HG02610 (cell line): ENCODE measurements around the gene PDE6C.

ENCODE experiments used
- ATAC-seq: cut with Tn5 transposase; IDR thresholded peaks from one replicate; pipeline ENCODE4 v1.9.1; 2021; ENCODE audit warnings: mild to moderate bottlenecking, moderate library complexity; ENCODE audit not compliant: unreplicated experiment

PDE6C gene

DNA sequence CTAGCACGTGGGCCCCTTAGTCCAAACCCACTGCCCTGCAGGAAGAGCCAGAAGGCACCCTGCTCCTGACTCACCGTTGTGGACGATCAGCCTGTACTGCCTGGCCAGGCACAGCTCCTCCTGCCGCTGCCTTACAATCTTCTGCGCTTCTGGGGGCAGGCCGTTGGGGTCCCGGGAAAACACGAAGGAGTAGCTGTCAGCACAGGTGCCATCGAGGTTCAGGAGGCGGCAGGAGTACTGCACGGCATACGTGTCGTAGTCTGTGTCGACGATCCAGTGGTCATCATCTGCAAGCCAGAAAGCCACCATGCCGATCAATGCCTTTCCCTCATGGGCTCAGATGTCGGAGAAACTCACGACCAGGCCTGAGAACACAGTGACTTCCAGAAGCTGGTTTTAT is 18.6 kb upstream of the PDE6C start:
- no peak for ATAC-seq

DNA sequence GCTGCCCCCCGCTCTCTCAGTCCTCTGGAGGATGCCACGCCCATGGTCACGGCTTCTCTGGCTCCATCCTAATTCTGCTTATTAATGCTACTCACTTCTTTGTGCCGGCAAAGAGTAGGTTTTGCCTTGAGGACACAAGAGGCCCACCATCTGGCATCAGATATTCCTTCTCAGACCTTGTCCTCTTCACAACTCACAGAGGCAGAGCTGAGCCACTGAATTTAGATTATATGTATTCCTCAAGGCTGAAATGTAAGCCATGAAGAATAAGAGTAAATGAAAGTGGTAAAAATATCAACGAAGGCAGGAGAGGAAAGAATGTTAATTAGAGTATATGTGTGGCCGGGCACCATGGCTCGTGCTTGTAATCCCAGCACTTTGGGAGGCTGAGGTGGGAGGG is 17.8 kb upstream of the PDE6C start:
- ATAC-seq = no peak

DNA sequence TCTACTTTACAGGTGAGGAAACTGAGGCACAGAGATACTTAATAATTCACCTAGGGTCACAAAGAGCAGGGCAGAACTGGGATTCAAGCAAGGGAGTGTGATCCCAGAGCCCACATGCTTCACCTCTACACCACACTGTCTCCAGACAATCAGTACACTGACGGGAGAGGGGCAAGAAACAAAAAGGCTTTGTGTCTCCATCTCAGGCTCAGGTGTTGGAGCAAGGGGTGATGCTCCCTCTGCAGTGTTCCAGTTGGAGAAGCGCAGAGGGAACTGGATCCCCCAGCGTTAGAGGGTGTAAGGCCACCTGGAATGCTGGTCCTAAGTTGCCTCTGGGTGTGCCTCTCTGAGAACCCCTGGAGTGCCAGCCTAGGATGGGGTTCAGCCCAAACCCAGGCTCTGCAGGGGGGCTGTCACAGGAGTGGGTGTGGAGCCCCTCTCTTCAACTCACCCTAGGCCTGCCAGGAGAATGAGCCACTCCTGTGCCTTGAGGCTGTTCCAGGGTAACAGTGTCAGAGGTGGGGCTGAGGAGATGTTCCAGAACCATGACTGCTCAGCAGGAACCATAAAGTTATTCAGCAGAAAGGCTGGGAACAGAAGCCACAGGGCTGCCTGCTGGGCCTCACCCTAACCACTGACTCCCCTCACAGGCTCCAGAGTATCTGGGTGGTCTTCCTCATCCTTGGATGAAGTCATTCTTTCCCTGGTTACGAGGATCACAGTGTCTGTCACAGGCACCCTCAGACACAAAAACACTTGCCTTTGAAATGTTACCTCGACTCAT is 16.8 kb upstream of the PDE6C start:
- ATAC-seq = no peak

DNA sequence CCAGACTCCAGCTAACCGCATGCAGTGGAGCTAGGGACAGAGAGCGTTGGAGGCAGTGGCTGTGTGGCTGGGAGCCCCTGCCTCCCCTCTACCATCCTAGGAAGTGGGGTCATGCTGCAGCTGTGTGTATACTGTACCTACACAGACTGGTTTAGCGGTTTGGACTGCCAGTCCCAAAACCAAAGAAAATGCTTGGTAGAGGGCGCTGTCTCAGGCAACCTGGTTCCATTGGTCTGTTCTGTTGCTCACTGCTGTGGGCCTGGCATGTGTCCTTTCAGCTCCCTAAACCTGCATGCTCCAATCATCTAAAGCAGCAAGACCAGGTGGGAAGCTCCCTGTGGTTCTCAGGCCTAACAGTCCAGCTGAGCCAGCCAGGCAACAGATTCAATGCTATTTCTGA is 15.8 kb upstream of the PDE6C start:
- no peak for ATAC-seq

DNA sequence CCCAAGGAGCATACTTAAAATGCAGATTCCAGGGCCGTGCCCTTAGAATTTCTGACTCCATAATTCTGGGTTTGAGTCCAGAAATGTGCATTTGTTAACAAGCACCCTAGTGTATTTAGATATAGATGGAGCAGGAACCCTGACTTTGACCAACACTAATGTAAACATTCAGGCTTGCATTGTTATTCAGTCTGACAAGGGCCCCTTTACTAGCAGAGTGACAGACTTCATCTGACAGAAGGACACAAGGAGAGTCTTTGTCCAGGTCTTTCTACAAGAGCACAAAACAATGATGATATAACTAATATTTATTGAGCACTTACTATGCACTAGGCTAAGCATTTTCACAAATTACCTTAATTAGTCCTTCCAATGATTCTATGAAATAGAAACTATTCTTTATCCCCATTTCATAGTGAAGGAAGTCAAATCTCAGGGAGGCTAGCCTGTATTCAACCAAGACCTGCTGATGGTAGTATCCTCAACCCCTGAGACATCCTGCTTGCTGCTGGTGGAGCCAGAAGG is 15.2 kb upstream of the PDE6C start:
- ATAC-seq = no peak

DNA sequence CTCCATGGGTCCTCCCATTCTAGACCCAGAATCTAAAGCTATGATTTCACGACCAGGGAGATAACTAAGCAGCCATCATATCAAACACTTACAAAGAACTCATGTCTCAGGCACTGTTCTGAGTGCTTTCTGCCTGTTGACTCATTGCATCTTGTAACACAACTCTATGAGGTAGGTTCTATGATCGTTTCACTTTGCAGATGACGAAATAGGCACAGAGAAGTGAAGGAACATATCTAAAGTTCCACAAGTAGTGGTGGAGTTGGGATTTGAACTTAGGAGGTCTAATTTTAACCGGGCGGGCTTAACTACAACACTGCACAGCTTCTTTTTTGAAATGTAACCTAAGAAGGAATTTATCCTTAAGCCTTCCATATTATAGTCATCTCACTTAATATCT is 14.2 kb upstream of the PDE6C start:
- ATAC-seq = no peak

DNA sequence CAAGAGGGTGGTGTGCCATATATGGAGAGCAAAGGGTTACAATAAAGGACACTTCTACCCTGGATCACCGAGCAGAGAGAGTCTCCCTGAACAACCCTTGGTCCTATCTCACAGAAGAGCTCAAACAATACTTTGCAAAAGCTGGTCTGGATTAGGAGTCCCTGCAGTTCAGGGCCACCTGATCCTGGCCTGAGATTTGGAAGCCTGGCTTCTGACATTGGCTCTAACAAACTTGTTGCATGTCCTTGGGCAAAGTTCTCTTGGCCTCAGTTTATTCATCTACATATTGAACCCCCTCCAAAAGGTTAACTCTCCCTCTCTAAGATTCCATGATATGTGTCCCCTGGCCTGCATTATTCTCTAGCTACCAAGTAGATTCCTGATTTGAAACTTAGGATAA is 13.0 kb upstream of the PDE6C start:
- no peak for ATAC-seq

DNA sequence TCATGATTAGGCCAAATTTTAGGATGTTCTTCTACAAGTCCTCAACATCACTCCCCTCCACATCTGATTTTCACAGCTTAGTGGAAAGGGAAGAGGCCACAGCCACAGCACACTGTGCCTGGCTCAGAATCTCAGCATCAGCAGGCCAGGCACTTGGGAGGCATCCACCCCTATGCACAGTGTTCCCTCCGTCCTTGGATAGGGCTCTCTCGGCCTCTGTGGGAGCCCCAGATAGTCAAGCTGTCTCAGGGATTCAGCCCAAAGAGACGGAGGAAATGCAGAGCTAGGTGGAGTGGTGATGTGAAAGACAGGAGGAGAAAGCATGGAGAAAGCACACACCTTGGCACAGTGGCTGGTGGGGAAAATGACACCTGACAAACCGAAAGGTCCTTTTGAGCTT is 12.6 kb upstream of the PDE6C start:
- ATAC-seq = no peak

DNA sequence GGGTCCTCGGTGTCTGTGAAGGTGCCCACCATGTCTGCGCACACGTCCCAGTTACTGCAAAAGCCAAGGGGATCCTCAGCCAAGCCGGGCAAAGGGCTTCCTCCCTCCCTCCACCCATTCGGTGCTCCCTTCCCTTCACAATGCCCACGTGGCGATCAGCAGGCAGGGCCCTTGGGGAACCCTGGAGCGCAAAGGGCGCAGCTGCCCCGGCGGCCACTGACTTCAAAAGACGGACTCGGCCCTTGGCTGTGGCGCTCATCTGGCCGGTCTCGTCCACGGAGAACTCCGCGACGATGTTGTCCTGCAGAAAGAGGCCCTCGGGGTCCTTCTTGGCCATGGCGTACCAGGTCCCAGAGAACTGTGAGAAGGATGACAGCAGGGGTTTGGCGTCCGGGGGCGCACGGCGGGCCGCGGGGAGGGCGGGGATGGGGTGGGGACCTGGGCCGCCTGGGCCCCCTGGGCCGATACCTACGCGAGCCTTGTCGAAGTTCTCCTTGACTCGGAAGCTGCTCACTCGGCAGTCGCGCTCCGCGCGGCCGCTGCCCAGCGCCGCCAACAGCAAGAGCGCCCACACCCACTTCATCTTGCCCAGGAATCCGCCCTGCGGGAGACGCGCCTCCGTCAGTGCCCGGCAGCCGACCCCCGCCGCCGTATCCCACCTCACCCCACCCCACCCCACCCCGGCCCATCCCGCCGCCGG is 11.7 kb upstream of the PDE6C start:
- ATAC-seq = no peak

DNA sequence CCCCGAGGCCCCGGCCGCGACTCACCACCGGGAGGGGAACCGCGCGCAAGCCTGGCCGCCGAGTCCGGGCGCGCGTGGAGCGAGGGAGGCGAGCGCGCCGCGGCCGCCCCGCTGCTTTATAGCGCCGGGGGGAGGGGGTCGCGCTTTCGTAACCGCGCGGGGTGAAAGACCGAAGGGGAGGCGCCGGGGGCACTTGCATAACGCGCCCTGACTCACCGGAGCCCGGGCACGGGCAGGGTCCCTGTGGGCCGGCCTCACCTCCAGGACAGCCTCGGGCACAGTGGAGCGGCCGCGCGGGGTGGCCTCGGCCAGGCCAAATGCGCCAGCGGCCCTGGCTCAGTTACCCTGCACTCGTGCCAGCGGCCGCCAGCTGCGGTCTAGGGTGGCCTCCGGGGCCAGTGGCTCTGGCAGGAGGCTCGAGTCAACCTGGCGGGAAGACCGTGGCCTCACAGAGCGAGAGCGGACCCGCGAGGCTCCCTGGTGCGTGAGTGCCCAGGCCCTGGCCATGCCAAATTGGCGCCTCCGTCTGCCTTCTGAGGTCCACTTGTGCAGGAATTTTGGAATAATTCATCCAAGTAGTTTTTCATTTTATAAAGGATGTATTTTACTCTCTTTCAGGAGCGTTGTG is 11.1 kb upstream of the PDE6C start, which contains the start of gene RBP4:
RBP4 (minus strand) TSS at position 90 of the 628 bp plus-strand sequence. CDS start 207 bp downstream, outside the sequence.
- no peak for ATAC-seq

DNA sequence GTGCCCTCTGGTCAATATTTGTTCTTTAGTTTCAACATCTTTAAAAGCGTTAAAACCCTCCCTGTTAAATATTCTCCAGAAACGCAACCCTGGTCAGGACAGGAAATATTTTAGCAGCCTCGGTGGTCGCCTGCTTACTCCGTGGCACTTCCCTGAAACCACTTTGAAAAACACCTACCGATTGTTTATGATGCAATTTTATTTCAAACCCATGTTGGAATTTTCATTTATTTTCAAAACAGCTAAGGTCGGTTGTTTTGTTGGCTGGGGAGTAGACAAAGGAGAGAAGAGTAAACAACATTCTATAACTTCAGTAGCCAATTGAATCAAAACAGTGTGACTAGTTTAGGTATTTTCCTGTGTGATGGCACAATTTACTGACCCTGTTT is 10.6 kb upstream of the PDE6C start:
- ATAC-seq = no peak

DNA sequence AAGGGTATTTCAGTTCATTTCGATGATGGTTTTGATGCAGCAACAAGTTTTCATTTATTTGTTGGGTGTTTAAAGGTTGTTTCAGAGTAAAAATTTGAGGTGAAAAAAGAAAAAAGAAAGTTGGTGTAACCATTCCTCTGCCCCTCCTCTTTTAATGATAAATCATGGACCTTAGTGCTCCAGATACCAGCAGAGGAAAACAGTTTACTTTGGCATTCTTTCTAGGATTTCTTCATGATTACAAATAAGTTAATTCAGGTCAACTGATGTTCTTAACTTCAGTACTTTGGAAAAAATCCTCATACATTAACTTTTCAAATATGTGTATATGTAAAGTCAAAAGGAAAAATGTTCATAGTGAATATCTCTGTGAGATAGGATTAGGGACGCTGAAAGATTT is 9.3 kb upstream of the PDE6C start:
- no peak for ATAC-seq

DNA sequence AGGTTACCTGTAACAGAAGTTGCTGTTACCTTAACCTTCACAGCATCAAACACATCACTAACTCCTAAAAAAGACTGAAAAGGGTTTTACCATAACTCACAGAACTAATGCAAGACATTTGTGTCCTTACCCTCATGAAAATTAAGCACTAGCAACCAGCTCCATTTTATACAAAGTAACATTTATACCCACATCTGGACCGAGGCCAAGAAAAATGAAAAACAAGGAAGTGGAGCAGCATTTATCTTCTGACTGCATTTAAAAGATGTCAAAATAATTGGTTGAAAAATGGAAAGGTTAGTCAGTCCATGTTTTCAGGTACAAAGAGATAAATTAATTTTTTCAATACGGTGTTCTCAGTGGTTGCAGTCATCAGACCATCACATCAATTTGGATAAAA is 8.2 kb upstream of the PDE6C start:
- ATAC-seq = no peak

DNA sequence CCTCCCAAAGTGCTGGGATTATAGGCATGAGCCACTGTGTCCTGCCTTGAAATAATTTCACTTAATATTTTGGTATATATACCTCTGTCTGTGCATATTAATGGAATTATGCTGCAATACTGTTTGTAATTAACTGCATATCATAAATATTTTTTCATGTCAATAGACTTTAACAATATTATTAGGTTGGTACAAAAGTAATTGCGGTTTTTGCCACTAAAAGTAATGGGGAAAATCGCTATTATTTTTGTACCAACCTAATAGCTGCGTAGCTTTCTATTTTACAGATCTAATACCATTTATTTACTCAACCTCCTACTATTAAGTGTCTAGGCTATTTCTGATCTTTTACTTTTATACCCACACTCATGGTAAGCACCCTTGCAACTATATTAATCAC is 3.9 kb upstream of the PDE6C start:
- ATAC-seq = no peak

DNA sequence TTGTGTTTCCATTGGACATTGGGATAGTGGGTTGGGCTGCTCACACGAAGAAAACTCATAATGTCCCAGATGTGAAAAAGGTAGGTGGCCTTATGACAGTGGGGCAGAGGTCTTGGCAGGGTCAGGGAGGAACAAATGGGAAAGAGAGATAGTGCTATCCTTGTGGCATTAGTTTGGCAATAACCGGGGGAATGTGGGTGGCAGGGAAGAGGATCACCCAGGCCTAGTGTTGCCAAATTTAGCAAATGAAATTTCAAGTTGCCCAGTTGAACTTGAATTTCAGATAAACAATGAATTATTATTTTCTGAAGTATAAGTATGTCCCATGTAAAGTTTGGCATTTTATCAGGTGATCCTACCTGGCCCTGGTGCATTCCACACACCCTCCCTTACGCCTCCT is 789 bp downstream of the PDE6C start:
- ATAC-seq = no peak

DNA sequence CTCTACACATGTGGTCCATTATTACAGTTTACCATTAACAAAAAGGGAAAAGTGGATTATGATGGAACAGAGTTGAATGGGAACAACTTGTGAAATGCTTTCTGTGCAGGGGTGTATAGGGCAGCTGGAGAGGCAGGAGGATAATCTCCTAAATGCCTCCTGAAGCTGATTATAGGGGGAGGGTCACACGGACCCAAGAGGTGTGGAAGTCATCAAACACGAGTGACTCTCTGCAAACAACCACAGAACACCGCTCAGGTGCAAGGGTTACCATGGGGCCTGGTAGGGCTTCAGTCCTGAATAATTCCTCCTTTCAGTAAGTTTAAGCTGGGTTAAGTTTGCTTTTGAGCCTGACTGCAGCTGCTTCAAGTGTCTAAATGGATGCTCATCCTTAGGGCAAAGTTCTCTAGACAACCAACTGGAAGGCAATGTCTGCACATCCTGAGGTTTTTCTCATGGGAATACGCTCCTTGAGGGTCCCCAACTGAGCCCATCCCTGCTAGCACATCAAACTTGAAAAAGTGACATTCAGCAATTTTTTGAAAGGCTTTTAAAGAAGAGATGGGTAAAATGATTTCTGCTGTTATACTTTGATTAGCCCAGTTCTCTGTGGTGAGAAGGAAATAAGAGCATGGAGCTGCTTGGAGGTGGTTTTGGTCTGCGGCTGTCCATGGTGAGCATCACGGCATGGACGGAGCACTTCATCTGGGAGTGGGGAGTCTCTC is 1.9 kb downstream of the PDE6C start:
- ATAC-seq = no peak

DNA sequence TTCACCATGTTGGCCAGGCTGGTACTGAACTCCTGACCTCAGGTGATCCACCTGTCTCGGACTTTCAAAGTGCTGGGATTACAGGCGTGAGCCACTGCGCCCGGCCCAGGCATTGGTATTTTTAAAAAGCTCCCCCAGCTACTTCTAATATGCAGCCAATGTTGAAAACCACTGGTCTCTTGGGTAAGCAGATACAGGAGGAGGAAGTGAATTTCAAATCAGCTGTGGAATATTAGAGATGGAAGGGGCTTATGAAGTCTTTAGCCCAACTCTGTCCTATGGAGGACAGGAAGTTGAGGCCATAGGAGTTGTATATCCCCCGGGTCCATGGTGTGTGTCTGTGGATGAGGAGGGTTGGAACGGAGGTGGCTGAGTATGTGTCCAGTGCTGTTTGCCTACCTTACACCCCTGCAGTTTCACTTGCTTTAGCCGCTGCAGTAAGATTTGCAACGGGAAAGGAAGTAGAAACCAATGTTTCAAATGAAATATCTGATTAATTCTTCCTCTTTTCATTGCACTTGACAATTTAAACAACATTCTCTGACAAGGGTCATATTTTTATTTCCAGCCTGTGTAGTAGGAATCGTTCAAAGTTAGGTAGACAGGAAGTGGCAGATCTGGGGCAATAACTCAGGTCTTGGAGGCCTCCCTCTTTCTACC is 3.4 kb downstream of the PDE6C start:
- no peak for ATAC-seq

DNA sequence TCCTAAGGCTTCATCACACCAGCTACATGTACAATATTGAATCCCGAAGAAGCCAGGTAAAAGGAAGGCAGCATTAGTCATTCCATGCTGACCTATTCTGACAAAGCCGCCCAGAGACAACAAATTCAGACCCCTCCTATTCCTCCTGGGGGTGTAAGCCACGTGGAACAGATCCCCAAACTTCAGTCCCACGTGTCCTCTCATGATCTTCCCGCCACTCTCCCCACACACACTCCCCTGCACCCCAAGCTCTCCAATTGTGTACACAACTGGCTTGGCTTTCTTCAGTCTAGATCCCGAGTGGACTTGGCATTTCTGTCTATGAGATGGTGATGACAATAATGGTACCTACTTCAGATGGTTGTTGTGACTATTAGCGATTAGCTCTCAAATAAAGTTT is 8.6 kb downstream of the PDE6C start:
- no peak for ATAC-seq

DNA sequence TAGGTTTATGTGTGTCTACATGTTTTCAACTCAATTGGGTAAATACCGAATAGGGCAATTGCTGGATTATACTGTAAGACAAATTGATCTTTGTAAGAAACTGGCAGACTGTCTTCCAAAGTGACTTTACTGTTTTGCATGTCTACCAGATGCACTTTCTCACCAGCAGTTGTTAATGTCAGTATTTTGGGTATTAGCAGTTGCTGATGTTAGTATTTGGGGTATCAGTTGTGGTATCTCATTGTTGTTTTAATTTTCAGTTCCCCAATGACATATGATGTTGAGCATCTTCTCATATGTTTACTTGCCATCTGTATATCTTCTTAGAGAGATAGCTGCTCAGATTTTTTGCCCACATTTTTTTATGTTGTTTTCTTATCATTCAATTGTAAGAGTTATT is 10.6 kb downstream of the PDE6C start:
- ATAC-seq = no peak

DNA sequence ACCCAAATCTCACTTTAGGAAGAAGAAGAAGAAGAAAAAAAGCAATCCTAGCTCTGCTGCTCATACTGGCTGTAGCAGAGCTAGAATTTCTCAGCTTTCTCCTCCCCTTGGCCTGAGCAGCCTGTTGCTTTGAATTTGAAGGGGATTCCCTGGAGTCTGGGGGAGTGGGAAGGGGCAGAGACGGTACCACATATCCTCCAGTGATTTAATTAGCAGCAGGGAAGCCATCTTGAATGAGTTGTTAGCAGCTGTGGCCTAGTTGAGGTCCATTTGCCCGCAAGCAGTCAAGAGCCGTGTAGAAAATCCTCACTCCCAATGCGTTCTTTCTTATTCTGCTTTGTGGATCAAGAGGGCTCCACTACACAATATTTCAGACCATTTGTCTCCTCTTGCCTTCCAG is 16.5 kb downstream of the PDE6C start:
- ATAC-seq = no peak
